Measurements from ENCODE around the gene OTUB2. TPM values are rescaled to one million over a fixed set of nuclear protein-coding genes. Genes with fewer than 3 reads are reported as not detected.
"Not testable (repeated sequence)": the region's sequence is repeated elsewhere in the genome, so short reads cannot be mapped to it uniquely, and the experiment has no call there.

Gene OTUB2
- total RNA-seq, 1 experiment from 2014 or later, result 0.74 TPM

GRCh38 chr14:94052199-94052598 is 26.1 kb downstream of the OTUB2 start:
- DNase-seq (ENCODE audit: extremely low read depth, low read depth), result no peak

DNA sequence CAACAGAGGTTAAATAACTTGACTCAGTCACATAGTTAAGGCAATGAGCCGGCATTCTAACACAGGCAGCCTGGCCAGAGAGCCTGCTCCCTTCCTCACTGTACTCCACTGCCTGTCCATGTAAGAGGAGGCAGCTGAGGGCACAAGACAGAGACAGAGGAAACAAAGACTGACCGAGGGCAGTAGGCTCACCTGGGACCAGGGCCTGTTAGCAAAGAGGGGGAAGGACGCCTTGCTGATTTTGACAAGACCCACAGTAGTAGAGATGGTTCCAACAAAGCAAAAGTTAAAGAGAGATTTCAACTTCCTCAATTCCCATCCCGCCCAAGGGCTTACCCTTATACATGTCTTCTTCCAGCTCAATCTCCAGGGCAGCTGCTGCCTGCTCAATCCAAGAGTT is 26.5 kb downstream of the OTUB2 start:
- DNase-seq (ENCODE audit: extremely low read depth, low read depth), result no peak

DNA sequence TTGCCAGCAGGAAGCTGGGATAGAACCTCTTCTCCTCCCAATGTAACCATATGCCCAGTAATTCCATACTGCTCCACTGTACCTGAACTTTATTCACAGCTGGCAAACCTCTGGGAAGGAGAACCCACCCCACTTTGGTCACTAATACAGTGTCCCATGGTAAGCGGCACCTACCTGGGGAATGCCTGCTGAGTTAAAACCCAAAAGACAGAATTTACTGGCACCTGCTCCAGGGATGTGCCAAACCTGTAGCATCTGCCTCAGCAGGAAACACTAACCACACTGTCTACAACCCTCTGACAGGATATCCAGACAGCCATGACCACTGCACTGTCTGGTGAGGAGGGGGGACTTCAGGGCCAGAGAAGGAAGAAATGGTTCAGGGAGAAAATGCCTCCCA is 28.3 kb downstream of the OTUB2 start:
- DNase-seq (ENCODE audit: extremely low read depth, low read depth), result no peak

DNA sequence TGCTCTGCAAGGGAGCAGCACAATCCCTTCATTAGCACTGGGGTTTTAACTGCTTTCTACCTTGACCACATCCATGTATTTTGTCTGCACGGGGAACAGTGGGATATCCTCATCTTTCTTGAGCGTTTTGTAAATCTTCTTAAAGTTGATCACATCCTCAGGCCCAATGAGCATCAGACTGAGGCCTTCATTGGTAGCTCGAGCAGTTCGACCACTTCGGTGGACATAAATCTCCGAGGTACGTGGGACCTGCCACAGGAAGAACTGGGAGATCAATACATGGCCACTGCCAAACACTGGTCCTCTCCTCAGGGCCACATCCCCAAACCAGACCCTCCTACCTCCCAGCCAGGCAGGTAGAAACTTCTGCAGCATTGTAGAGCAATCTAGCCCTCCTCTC is 28.8 kb downstream of the OTUB2 start:
- DNase-seq (ENCODE audit: extremely low read depth, low read depth), result no peak

- no peak for DNase-seq (ENCODE audit: extremely low read depth, low read depth)
Observed at GRCh38 chr14:94056579-94057308, 30.6 kb downstream of the OTUB2 start.

DNA sequence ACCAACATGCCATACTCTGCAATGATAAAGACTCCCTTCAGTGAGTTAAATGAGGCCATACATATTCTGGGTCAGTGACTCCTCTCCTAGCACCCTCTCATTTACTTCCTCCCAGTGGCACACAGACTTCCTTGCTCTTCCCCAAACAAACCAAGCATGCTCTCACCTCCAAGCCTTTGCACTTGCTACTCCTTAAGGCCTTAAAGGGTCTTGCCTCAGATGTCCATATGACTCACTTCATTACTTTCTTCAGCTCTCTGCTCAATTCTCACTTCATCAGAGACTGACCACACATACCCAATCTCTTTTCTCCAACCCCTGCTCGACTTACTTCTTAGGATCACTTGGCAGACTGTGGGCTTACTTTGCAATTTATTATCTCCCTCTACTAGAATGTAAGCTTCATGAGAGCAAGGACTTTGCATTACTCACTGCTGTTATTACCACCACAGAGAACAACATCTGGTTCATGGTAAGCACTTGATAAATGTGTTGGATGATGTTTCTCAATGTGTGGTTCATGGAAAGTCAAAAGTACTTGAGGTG is 32.1 kb downstream of the OTUB2 start:
- DNase-seq (ENCODE audit: extremely low read depth, low read depth), result no peak

- DNase-seq (ENCODE audit: extremely low read depth, low read depth), result no peak
Observed at GRCh38 chr14:94058674-94059138, 32.6 kb downstream of the OTUB2 start.

- no peak for DNase-seq (ENCODE audit: extremely low read depth, low read depth)
Observed at GRCh38 chr14:94059998-94060397, 33.9 kb downstream of the OTUB2 start.

GRCh38 chr14:94062344-94062940 is 36.3 kb downstream of the OTUB2 start:
- no peak for DNase-seq (ENCODE audit: extremely low read depth, low read depth)

DNA sequence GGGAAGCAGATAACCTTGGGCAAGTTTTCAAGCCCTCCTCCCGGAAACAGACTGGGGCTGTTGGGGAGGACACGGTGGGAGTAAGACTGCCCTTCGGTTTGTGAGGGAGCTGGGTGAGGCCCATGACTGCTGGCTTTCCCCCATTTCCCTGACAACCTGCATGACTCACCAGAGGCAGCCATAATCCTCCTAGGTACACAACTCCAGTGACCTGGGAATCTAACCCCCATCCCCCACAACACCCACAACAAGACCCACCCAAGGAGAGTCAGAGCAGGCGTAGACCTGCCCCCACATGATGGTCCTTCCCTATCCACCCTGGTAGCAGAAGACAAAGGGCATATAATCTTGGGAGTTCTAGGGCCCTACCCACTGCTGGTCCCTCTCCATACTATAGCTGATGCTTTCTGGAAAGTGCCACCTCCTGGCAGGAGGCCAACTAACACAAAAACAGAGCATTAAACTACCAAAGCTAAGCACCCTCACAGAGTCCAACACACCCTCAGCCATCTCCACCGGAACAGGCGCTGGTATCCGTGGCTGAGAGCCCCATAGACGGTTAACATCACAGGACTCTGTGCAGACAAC is 40.0 kb downstream of the OTUB2 start:
- DNase-seq (ENCODE audit: extremely low read depth, low read depth), result no peak

- DNase-seq (ENCODE audit: extremely low read depth, low read depth), result not testable (repeated sequence)
Observed at GRCh38 chr14:94072076-94072475, 45.9 kb downstream of the OTUB2 start.

DNA sequence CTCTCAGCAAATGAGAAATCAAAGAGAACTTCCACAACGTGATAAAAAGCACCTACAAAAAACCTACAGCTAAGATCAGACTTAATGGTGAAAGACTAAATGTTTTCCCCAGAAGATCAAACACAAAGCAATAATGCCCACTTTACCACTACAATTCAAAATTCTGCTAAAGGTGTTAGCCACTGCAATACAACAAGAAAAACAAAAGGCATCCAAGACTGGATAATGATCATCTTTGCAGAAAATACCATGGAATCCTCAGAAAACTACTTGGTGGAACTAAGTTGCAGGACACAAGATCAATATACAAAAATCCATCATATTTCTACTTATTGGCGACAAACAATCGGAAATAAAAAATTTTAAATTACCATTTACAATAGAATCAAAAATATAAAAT is 48.4 kb downstream of the OTUB2 start:
- DNase-seq (ENCODE audit: extremely low read depth, low read depth), result no peak

- no peak for DNase-seq (ENCODE audit: extremely low read depth, low read depth)
Observed at GRCh38 chr14:94075008-94075407, 48.9 kb downstream of the OTUB2 start.

DNA sequence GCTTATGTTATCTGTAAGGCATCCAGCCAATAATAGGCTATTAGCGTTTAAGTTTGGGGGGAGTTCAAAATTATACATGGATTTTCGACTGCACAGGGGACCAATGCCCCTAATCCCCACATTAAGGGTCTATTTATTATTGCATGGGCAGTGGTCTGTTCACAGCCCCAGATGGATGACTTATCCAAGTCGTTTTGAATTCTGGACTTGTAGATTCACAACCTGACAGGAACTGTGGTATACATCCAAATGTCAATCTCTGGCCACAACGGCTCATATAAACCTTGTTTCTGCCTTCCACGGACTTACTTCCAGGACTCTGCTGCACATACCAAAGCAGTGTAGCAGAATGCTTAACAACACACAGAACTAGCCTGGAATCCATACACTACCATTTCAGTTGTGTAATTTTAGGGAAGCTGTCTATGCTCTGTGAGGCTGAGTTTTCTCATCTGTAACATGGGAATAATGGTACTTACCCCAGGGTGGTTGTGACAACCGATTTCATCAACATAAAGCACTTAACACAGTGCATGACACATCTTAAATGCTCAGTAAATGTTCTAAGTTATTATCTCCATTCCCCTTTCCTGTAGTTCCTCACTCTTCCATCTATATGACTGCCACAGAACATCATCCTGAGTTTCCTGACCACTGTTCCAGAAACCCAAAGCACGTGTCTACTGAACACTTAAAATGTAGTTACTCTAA is 51.1 kb downstream of the OTUB2 start:
- no peak for DNase-seq (ENCODE audit: extremely low read depth, low read depth)

- no peak for DNase-seq (ENCODE audit: extremely low read depth, low read depth)
Observed at GRCh38 chr14:94077823-94078222, 51.7 kb downstream of the OTUB2 start.

DNA sequence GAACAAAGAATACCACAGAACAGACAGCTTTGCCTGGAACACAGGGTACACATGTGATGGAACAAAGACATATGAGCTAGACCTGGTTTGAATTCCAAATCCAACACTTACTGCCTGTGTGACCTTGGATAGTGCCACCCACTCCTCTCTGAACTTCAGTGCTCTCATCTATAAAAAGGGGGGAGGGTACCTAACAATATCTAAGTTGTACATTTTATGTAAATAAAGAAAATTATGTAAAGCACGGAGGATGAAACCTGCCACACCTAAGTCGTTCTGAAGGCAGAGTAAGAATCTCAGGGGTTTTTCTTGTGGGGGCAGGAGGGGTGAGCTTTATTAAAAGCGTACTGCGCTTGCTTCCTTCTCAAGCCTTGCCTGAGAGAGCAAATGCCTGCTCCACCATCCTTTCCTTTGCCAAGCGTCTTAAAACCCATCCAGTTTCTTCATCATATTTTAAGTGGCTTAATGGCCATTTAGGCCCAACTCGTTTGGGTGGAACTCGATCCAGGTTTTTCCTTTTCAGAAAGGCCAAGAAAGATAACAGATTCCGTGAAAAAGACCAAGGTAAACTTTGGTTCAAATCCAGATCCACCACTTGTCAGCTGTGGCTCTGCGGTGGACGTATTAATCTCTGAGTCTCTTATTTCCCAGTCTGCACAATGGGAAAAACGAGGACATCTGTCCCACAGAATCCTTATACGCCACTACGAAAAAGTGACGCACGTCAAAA is 53.9 kb downstream of the OTUB2 start:
- DNase-seq (ENCODE audit: extremely low read depth, low read depth), result peak; percentile 26

- DNase-seq (ENCODE audit: extremely low read depth, low read depth), result peak; percentile 90
Observed at GRCh38 chr14:94080621-94081385, 54.7 kb downstream of the OTUB2 start, which contains the start of the genes DDX24 and IFI27L1. DDX24 (minus strand) TSS chr14:94081202; CDS start chr14:94079742, 1,460 bp downstream. IFI27L1 (plus strand) TSS chr14:94081310; CDS start chr14:94096938, 15,628 bp downstream.

DNA sequence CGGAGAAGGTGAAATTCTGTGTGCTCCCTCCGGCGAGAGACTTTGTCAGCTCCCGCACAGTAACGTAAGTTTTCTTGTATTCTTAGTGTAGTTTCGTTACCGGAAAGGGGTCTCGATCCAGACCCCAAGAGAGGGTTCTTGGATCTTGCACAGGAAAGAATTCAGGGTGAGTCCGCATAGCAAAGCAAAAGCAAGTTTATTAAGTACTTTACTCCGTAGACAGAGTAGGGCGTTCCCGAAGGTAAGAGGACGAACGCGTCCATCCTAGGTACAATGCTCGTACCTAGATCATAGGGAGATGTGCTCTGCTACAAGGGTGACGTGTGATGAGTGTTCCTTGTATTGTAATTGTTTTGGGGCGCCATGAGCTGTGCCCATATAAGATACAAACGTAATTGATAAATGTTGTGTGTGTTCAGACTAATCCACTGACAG is 55.3 kb downstream of the OTUB2 start:
- DNase-seq (ENCODE audit: extremely low read depth, low read depth), result no peak

DNA sequence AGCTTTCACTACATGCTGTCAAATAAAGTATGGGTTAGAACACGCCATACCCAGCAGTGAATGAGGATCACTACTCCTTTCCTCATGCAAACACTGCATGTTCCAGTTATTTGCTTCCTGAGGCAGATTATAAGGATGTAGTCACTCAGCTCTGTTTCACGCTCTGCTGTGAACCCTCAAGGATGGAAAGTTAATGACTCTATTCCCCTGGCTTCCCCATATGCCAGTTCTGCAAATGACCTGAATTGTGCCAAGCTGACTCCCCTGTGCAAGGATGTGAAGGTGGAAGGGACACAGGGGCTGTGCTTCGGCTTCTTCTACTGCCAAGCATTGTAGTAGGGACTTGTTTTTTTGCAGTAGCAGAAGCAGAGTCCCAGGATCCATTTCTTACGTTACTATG is 61.8 kb downstream of the OTUB2 start:
- no peak for DNase-seq (ENCODE audit: extremely low read depth, low read depth)

Data from NCI-H460 (cell line).